Measurements from ENCODE around the gene EPB41L1. TPM values are rescaled to one million over a fixed set of nuclear protein-coding genes. Genes with fewer than 3 reads are reported as not detected.

EPB41L1 gene
- total RNA-seq, 1 experiment from 2014 or later = 8.6 TPM

DNA sequence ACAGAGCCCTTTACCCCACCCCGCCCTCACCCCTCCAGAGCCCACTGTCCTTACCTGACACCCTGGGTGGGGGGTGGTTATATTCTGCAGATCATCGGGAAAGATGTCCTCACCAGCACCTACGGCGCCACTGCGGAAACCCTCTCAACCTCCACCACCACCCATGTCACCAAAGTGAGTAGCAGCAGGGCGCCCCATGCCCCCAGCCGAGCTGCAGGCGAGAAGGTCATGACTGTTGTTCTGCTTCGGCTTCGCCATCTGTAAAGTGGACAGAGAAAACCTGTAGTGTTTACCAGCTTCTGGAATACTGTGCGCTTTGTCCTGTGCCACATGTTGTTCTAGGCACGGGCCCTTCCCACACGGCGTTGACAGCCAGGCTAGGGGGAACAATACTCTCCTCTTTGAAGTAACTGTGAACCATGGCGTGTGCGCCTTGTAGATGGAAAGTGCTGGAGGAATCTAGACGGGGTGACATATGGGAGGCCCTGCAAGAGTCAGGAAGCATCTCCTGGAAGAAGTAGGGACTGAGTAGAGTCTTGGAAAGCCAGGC lies 65.2 kb downstream of the EPB41L1 start:
- ChIA-PET CTCF (no interaction called here), POLR2A (no interaction called here)
- in situ Hi-C loops (cut with HindIII; ENCODE audit: low pct_unique_long_range_greater_than_20kb, low sequenced_read_pairs) = no loop called here
- Histone ChIP-seq H3K4me1 (ENCODE audit: control insufficient read depth, insufficient read depth, low read length) (no peaks in the 10 kb centered on the region), H3K9me3 (ENCODE audit: control insufficient read depth, insufficient read depth, low read depth, low read length) (no peaks in the 10 kb centered on the region), H3K36me3 (ENCODE audit: control insufficient read depth, insufficient read depth, low read length) (no peaks in the 10 kb centered on the region), H3K4me3 (ENCODE audit: low read depth in 2 of 2, low read length in 2 of 2) (no peak overlapping the region), H3K27me3 (ENCODE audit: control insufficient read depth, insufficient read depth, low read length) (no peaks in the 10 kb centered on the region), H3K27ac (ENCODE audit: low read length) (no peak overlapping the region)
- DNase-seq (ENCODE audit: low read depth, low spot score) (no peak), ATAC-seq (no peak)
- TF ChIP-seq POLR2AphosphoS5 (IDR thresholded peaks at IDR 0.05; ENCODE audit: low read depth, low read length) (no peak), SIN3A (IDR thresholded peaks at IDR 0.05; ENCODE audit: borderline replicate concordance, insufficient read depth, low read depth, low read length) (no peak), TCF7L2 (IDR thresholded peaks at IDR 0.05; ENCODE audit: low read depth, low read length) (no peak)
- TF ChIP-seq, protein P1, sequence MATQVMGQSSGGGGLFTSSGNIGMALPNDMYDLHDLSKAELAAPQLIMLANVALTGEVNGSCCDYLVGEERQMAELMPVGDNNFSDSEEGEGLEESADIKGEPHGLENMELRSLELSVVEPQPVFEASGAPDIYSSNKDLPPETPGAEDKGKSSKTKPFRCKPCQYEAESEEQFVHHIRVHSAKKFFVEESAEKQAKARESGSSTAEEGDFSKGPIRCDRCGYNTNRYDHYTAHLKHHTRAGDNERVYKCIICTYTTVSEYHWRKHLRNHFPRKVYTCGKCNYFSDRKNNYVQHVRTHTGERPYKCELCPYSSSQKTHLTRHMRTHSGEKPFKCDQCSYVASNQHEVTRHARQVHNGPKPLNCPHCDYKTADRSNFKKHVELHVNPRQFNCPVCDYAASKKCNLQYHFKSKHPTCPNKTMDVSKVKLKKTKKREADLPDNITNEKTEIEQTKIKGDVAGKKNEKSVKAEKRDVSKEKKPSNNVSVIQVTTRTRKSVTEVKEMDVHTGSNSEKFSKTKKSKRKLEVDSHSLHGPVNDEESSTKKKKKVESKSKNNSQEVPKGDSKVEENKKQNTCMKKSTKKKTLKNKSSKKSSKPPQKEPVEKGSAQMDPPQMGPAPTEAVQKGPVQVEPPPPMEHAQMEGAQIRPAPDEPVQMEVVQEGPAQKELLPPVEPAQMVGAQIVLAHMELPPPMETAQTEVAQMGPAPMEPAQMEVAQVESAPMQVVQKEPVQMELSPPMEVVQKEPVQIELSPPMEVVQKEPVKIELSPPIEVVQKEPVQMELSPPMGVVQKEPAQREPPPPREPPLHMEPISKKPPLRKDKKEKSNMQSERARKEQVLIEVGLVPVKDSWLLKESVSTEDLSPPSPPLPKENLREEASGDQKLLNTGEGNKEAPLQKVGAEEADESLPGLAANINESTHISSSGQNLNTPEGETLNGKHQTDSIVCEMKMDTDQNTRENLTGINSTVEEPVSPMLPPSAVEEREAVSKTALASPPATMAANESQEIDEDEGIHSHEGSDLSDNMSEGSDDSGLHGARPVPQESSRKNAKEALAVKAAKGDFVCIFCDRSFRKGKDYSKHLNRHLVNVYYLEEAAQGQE (IDR thresholded peaks at IDR 0.05; ENCODE audit: insufficient read depth in 1 of 2, low read depth in 2 of 2, low read length in 1 of 2) = no peak
- TF ChIP-seq, protein P2, sequence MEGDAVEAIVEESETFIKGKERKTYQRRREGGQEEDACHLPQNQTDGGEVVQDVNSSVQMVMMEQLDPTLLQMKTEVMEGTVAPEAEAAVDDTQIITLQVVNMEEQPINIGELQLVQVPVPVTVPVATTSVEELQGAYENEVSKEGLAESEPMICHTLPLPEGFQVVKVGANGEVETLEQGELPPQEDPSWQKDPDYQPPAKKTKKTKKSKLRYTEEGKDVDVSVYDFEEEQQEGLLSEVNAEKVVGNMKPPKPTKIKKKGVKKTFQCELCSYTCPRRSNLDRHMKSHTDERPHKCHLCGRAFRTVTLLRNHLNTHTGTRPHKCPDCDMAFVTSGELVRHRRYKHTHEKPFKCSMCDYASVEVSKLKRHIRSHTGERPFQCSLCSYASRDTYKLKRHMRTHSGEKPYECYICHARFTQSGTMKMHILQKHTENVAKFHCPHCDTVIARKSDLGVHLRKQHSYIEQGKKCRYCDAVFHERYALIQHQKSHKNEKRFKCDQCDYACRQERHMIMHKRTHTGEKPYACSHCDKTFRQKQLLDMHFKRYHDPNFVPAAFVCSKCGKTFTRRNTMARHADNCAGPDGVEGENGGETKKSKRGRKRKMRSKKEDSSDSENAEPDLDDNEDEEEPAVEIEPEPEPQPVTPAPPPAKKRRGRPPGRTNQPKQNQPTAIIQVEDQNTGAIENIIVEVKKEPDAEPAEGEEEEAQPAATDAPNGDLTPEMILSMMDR (IDR thresholded peaks at IDR 0.05) = no peak
- intact Hi-C loops (cut with micrococcal nuclease; ENCODE audit: unreplicated experiment) = no loop called here
- no TSS peak for BruUV-seq (replicated peaks)

DNA sequence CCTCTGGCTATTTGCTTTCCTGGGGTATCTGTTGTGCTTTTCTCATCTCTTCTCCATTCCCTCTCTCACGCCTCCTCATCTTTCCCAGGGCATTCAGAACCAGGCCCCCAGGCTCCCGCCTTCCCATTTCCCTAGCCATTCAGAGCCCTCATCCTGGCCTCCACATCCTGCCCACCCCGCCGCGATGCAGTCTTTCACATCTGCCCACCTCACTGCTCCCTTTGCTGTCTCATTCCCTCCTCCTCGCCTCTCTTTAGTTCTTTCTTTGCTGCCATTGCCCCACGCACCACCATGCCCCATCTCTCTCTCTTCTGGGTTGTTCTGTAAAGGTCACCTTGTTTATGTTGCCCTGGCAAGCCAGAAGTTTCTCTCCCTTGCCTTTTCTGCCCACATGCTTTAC lies 71.1 kb downstream of the EPB41L1 start:
- ChIA-PET POLR2A (no interaction called here), CTCF (interaction anchor here (1.2 kb wide), 1 partner anchor 233 kb away, joined by 4 read pairs; no protein-coding TSS in a partner anchor)
- no peak overlapping the region for H3K4me3 ChIP-seq (ENCODE audit: low read depth in 2 of 2, low read length in 2 of 2)
- no peak overlapping the region for H3K27ac ChIP-seq (ENCODE audit: low read length)
- no peaks in the 10 kb centered on the region for H3K9me3 ChIP-seq (ENCODE audit: control insufficient read depth, insufficient read depth, low read depth, low read length)
- no peaks in the 10 kb centered on the region for H3K4me1 ChIP-seq (ENCODE audit: control insufficient read depth, insufficient read depth, low read length)
- no peak for DNase-seq (ENCODE audit: low read depth, low spot score)
- H3K27me3 ChIP-seq (ENCODE audit: control insufficient read depth, insufficient read depth, low read length) = no peaks in the 10 kb centered on the region
- H3K36me3 ChIP-seq (ENCODE audit: control insufficient read depth, insufficient read depth, low read length) = no peaks in the 10 kb centered on the region
- in situ Hi-C loops (cut with HindIII; ENCODE audit: low pct_unique_long_range_greater_than_20kb, low sequenced_read_pairs) = no loop called here
- intact Hi-C loops (cut with micrococcal nuclease; ENCODE audit: unreplicated experiment) = no loop called here
- no peak for ATAC-seq
- TF ChIP-seq, protein P2 (IDR thresholded peaks at IDR 0.05) = no peak
- TF ChIP-seq, protein P1 (IDR thresholded peaks at IDR 0.05; ENCODE audit: insufficient read depth in 1 of 2, low read depth in 2 of 2, low read length in 1 of 2) = no peak
- no peak for TF ChIP-seq SIN3A (IDR thresholded peaks at IDR 0.05; ENCODE audit: borderline replicate concordance, insufficient read depth, low read depth, low read length)
- no peak for TF ChIP-seq POLR2AphosphoS5 (IDR thresholded peaks at IDR 0.05; ENCODE audit: low read depth, low read length)
- TF ChIP-seq TCF7L2 (IDR thresholded peaks at IDR 0.05; ENCODE audit: low read depth, low read length) = no peak
- no TSS peak for BruUV-seq (replicated peaks)

Measured in Panc1 (cell line).